CD4-positive, CD25-positive, alpha-beta regulatory T cell (primary cell): ENCODE data around the gene OR10G2. TPM values are rescaled to one million over a fixed set of nuclear protein-coding genes. Genes with fewer than 3 reads are reported as not detected.
"Not testable (repeated sequence)": the region's sequence is repeated elsewhere in the genome, so short reads cannot be mapped to it uniquely, and the experiment has no call there.

Experiments
- ATAC-seq, 2 donors: fragments of 150-1000 bp; cut with Tn5 transposase; one replicate each; pipeline ENCODE4 v1.10.0; 2021; ENCODE audit warnings: low read depth in 2 of 2, moderate number of reproducible peaks in 2 of 2, moderate library complexity in 1 of 2
- DNase-seq, 3 donors: peaks; one replicate each; pipeline versions ENCODE4 v3.0.0 to v3.0.0-alpha.2; 2012 to 2022; ENCODE audit warnings: mixed read lengths in 1 of 3
- H3K27ac ChIP-seq: one replicate; pipeline ENCODE4 v1.7.0; 2013; ENCODE audit warnings: mild to moderate bottlenecking, low read length; ENCODE audit not compliant: insufficient read depth, poor library complexity, severe bottlenecking
- H3K27me3 ChIP-seq: one replicate; pipeline ENCODE4 v1.7.0; 2013; ENCODE audit warnings: low read length; ENCODE audit not compliant: control insufficient read depth, insufficient read depth
- H3K36me3 ChIP-seq: one replicate; pipeline ENCODE4 v1.7.0; 2013; ENCODE audit warnings: mild to moderate bottlenecking, low read length, moderate library complexity; ENCODE audit not compliant: control insufficient read depth, insufficient read depth
- H3K4me1 ChIP-seq: 2 replicates; pipeline ENCODE4 v1.7.0; 2013; ENCODE audit warnings: mild to moderate bottlenecking, low read length; ENCODE audit not compliant: insufficient read depth, control insufficient read depth, poor library complexity, severe bottlenecking
- H3K4me3 ChIP-seq: one replicate; pipeline ENCODE4 v1.7.0; 2013; ENCODE audit warnings: low read depth, mild to moderate bottlenecking, low read length, moderate library complexity
- H3K9me3 ChIP-seq, 2 experiments: 1 replicate in 1 of 2; 2 replicates in 1 of 2; pipeline ENCODE4 v1.7.0; 2013; ENCODE audit warnings: low read length in 2 of 2, mild to moderate bottlenecking in 1 of 2, moderate library complexity in 1 of 2; ENCODE audit not compliant: control insufficient read depth in 2 of 2
- H3K27ac Mint-ChIP-seq, 3 donors: one replicate each; pipeline ENCODE4 v1.8.0; 2020 to 2022; ENCODE audit warnings: mild to moderate bottlenecking in 3 of 3, mixed read lengths in 3 of 3, moderate library complexity in 2 of 3
- H3K27me3 Mint-ChIP-seq: one replicate; pipeline ENCODE4 v1.8.0; 2022; ENCODE audit warnings: mild to moderate bottlenecking, mixed read lengths
- H3K36me3 Mint-ChIP-seq: one replicate; pipeline ENCODE4 v1.8.0; 2020; ENCODE audit warnings: mixed read lengths
- H3K4me1 Mint-ChIP-seq, 4 donors: one replicate each; pipeline ENCODE4 v1.8.0; 2020 to 2022; ENCODE audit warnings: mixed read lengths in 4 of 4, mild to moderate bottlenecking in 1 of 4
- H3K4me3 Mint-ChIP-seq, 4 donors: one replicate each; pipeline ENCODE4 v1.8.0; 2020 to 2022; ENCODE audit warnings: mild to moderate bottlenecking in 4 of 4, mixed read lengths in 4 of 4, moderate library complexity in 3 of 4
- H3K9me3 Mint-ChIP-seq, 7 donors: one replicate each; pipeline ENCODE4 v1.8.0; 2020 to 2022; ENCODE audit warnings: mixed read lengths in 7 of 7, mild to moderate bottlenecking in 3 of 7, moderate library complexity in 2 of 7
- polyA plus RNA-seq, 4 donors: library from polyadenylated mRNA; unstranded; fragments of 300-500 nt; fragmentation: Illumina TruSeq; gene quantifications; one replicate each; pipeline ENCODE4 v1.2.3, GENCODE V29; 2021
- total RNA-seq: library from RNA; stranded (reverse); gene quantifications from one replicate; pipeline ENCODE4 v1.2.3, GENCODE V29; 2022

OR10G2 gene
- total and polyA plus RNA-seq, 5 donors from 2014 or later = not detected

DNA sequence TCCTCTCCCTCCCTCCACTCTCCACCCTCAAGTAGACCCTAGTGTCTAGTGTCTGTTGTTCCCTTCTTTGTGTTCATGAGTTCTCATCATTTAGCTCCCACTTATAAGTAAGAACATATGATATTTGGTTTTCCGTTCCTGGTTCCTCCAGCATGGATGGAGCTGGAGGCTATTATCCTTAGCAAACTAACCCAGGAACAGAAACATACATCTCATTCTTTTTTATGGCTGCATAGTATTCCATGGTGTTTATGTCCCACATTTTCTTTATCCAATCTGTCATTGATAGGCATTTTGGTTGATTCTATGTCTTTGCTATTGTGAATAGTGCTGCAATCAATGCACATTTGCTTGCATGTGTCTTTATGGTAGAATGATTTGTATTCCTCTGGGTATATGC, 4.2 kb downstream of the OR10G2 start:
- ATAC-seq, H3K27ac ChIP-seq, H3K27me3 ChIP-seq, H3K4me3 Mint-ChIP-seq, H3K9me3 ChIP-seq, H3K27ac Mint-ChIP-seq, H3K36me3 ChIP-seq, H3K9me3 Mint-ChIP-seq, H3K4me1 Mint-ChIP-seq, H3K4me3 ChIP-seq, H3K36me3 Mint-ChIP-seq, DNase-seq, H3K4me1 ChIP-seq: not testable (repeated sequence)
- peaks cover 16% of the 10 kb centered on the region for H3K27me3 Mint-ChIP-seq

DNA sequence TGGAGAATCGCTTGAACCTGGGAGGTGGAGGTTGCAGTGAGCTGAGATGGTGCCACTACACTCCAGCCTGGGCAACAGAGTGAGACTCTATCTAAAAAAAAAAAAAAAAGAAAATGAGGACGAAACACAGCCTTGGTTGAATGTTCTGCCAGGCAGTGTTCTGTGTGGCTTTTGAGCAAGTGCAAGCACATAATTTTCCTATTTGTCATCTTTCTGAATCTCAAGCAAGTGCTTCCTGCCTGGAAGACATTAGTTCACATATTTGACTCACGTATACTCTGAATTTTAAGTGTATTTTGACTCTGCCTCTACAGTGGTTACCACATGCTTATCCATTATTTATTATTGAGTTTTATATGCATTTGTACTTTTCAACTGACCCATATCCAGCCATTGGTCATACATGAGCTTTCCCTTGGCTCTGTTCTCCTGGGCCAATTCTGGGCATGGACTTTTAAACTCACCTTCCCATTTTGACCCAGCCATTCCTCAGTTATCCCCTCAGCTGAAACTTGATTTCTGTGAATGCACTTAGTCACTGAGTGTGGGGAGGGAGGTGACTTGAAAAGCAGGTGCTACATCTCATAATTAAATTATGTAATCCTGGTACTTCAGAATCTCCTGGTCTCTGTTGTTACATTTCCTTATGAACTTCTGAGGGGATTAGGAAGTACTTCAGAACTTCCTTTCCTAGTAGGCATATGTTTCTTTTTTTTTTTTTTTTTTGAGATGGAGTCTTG, 8.1 kb downstream of the OR10G2 start:
- no peaks in the 10 kb centered on the region for H3K36me3 ChIP-seq
- no peaks in the 10 kb centered on the region for H3K9me3 ChIP-seq
- Mint-ChIP-seq H3K4me1 (no peaks in the 10 kb centered on the region), H3K27ac (no peak overlapping the region), H3K9me3 (peaks cover 0 to 5% (median 0%) of the 10 kb centered on the region in 7 donors), H3K27me3 (peaks cover 28% of the 10 kb centered on the region), H3K36me3 (no peaks in the 10 kb centered on the region), H3K4me3 (no peak overlapping the region)
- no peak overlapping the region for H3K27ac ChIP-seq
- ATAC-seq (no peak), DNase-seq (no peak)
- H3K4me3 ChIP-seq = no peak overlapping the region
- peaks cover 10% of the 10 kb centered on the region for H3K27me3 ChIP-seq
- no peaks in the 10 kb centered on the region for H3K4me1 ChIP-seq

DNA sequence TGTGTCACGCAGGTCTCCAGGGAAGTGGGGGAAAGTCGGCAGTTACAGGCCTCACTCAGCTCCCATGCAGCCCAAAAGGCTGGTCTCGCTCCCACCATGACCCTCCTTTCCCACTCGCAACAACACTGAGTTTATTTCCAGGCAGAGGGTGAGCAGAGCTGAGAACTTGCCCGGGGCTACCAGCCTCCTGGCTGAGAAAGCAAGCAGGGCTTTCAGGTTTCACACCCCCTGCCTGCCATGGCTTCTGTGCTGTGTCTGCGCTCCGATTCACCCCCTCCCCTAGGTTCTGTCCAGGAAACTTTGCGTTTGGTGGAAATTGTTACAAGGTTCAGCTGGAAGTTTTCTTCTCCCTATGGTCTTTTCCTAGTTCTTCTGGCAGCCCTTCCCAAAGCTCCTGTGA, 17.1 kb downstream of the OR10G2 start:
- Mint-ChIP-seq H3K27ac (no peak overlapping the region), H3K4me1 (no peaks in the 10 kb centered on the region), H3K27me3 (peaks cover 33% of the 10 kb centered on the region), H3K4me3 (no peak overlapping the region), H3K9me3 (no peaks in the 10 kb centered on the region), H3K36me3 (no peaks in the 10 kb centered on the region)
- Histone ChIP-seq H3K27me3 (peaks cover 5% of the 10 kb centered on the region), H3K36me3 (no peaks in the 10 kb centered on the region), H3K4me1 (no peaks in the 10 kb centered on the region), H3K4me3 (no peak overlapping the region), H3K9me3 (no peaks in the 10 kb centered on the region), H3K27ac (no peak overlapping the region)
- ATAC-seq (no peak), DNase-seq (no peak)

DNA sequence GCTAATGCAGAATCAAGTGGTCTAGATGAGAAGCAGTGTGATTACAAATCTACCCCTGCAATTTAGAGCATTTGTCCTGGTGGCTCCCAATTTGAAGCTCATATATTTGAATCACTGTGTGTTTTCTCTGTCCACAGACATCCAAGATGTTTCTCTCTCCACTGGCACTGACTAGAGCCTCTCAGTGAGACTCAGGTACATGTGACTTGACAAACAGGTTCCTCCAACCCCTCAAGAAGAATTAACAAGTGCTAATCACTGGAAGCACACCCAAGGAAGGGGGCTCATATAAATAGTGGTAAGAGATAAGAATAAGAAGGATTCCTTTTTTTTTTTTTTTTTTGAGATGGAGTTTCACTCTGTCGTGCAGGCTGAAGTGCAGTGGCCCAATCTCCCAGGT, 20.5 kb downstream of the OR10G2 start:
- ATAC-seq = no peak
- Mint-ChIP-seq H3K4me3 (no peak overlapping the region), H3K27ac (no peak overlapping the region)

DNA sequence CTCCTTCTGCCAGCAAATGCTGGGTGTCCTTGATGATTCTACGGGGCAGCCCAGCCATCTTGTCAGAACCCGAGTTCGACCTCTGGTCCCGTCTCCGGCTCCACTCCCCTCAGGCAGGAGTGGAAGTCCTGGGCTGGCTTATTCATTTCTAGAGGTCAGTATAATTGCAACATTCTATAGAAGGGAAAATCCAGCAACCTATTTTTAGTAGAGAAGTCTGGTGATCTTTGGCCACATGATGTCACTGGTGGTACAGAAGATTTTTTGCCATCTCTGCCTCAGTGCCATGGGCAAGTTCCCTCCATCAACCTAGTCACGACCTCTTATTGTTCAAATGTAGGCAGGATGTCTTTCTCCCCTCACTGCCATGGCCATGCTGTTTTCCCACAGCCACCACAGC, 22.4 kb downstream of the OR10G2 start:
- H3K4me1 ChIP-seq = no peaks in the 10 kb centered on the region
- no peaks in the 10 kb centered on the region for H3K9me3 ChIP-seq
- Mint-ChIP-seq H3K4me1 (no peaks in the 10 kb centered on the region), H3K36me3 (no peaks in the 10 kb centered on the region), H3K4me3 (no peak overlapping the region), H3K9me3 (peaks cover 0 to 3% (median 0%) of the 10 kb centered on the region in 7 donors), H3K27me3 (peaks cover 39% of the 10 kb centered on the region), H3K27ac (no peak overlapping the region)
- no peaks in the 10 kb centered on the region for H3K36me3 ChIP-seq
- H3K27me3 ChIP-seq = no peaks in the 10 kb centered on the region
- no peak overlapping the region for H3K4me3 ChIP-seq
- no peak for ATAC-seq
- H3K27ac ChIP-seq = no peak overlapping the region
- DNase-seq = peak in 1 of 3 donors; percentile 3

More for the DNA sequence above, 20.5 kb downstream of the OR10G2 start:
- H3K9me3 ChIP-seq = no peaks in the 10 kb centered on the region
- H3K4me3 ChIP-seq = no peak overlapping the region
- H3K36me3 ChIP-seq = no peaks in the 10 kb centered on the region
- Mint-ChIP-seq H3K36me3 (no peaks in the 10 kb centered on the region), H3K4me1 (no peaks in the 10 kb centered on the region), H3K9me3 (peaks cover 0 to 2% (median 0%) of the 10 kb centered on the region in 7 donors), H3K27me3 (peaks cover 35% of the 10 kb centered on the region)
- H3K4me1 ChIP-seq = no peaks in the 10 kb centered on the region
- H3K27ac ChIP-seq = no peak overlapping the region
- H3K27me3 ChIP-seq = no peaks in the 10 kb centered on the region
- DNase-seq = no peak

DNA sequence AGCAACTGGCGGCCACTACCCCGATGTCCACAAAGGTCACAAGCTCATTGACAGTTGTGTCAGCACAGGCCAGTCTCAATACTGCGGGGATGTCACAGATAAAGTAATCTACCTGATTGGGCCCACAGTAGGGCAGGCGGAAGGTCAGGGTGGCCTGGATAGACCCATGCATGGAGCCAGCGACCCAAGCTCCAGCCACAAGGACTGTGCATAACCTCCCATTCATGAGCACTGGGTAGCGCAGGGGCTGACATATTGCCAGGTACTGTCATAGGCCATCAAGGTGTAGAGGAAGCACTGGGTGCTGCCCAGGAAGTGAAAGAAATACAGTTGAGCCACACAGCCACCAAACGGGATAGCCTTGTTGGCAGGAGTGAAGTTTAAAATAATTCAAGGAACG, 32.6 kb downstream of the OR10G2 start:
- H3K9me3 Mint-ChIP-seq, H3K36me3 Mint-ChIP-seq, DNase-seq, H3K4me3 ChIP-seq, H3K27ac ChIP-seq, H3K36me3 ChIP-seq, H3K4me1 ChIP-seq, ATAC-seq, H3K4me1 Mint-ChIP-seq, H3K27me3 ChIP-seq, H3K4me3 Mint-ChIP-seq, H3K27ac Mint-ChIP-seq, H3K9me3 ChIP-seq: not testable (repeated sequence)
- H3K27me3 Mint-ChIP-seq = peaks cover 25% of the 10 kb centered on the region

DNA sequence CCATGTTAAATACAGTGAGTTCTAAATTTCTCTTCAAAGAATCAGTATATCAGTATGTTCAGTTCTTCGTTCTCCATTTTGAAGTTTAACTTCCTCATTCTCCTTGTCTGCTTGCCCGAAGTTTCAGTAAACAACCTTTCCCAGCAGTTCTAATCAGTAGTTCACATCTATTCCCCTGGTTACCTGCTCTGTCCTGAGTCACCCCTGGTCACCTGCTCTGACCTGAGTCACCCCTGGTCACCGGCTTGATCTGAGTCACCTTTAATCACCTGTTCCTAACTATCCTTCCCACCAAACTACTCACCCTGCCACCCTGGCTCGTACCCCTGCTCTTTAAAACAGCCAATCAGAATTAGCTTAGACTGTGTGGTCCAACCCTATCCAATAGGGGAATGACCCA, 45.4 kb downstream of the OR10G2 start:
- peaks cover 0 to 18% (median 12%) of the 10 kb centered on the region in 7 donors for H3K9me3 Mint-ChIP-seq
- H3K36me3 Mint-ChIP-seq = no peaks in the 10 kb centered on the region
- H3K27me3 Mint-ChIP-seq = peaks cover 23% of the 10 kb centered on the region
- Histone ChIP-seq H3K27me3 (peaks cover 12% of the 10 kb centered on the region), H3K36me3 (no peaks in the 10 kb centered on the region), H3K4me1 (no peaks in the 10 kb centered on the region), H3K27ac (no peak overlapping the region), H3K9me3 (peaks cover 10 to 14% of the 10 kb centered on the region in 2 experiments), H3K4me3 (no peak overlapping the region)
- DNase-seq (no peak), ATAC-seq (no peak)
- no peak overlapping the region for H3K4me3 Mint-ChIP-seq
- H3K4me1 Mint-ChIP-seq = peaks cover 0 to 2% (median 0%) of the 10 kb centered on the region in 4 donors
- no peak overlapping the region for H3K27ac Mint-ChIP-seq
